ENCODE measurements around the gene NAA50.

NAA50 gene

GRCh38 chr3:113745756-113746547, at the start of gene NAA50:
NAA50 (minus strand) TSS chr3:113746249; CDS start chr3:113745949, 300 bp downstream.
- DNase-seq (ENCODE audit: low read depth): peak; percentile 95

GRCh38 chr3:113795693-113796092, 49.6 kb upstream of the NAA50 start:
- no peak for DNase-seq (ENCODE audit: low read depth)

- DNase-seq (ENCODE audit: low read depth): no peak
These were observed 48.5 kb upstream of the NAA50 start for GRCh38 chr3:113794526-113794925.

GRCh38 chr3:113791381-113791780, 45.3 kb upstream of the NAA50 start:
- DNase-seq (ENCODE audit: low read depth): no peak

- DNase-seq (ENCODE audit: low read depth): no peak
These were observed 37.9 kb upstream of the NAA50 start for GRCh38 chr3:113783980-113784379.

GRCh38 chr3:113783463-113783862, 37.4 kb upstream of the NAA50 start:
- DNase-seq (ENCODE audit: low read depth): no peak

DNA sequence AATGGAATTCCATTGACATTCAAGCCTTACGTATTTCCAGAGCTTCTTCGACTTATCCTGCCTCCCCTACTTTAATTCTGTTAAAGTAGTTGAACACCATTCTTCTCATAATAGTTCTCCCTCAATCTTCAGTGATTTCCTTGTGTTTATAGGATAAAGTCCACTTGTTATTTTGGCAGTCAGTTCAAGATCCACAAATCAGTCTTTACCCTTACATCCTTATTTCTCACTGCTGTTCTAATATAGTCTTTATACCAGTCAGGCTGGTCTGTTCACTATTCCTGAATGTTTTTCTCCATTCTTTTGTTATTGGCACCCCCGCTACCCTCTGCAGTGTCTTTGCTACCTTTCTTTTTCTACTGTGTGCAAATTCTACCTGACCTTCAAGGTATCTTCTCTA, 30.5 kb upstream of the NAA50 start:
- no peak for DNase-seq (ENCODE audit: low read depth)

- DNase-seq (ENCODE audit: low read depth): no peak
These were observed 29.5 kb upstream of the NAA50 start for GRCh38 chr3:113775516-113775915.

DNA sequence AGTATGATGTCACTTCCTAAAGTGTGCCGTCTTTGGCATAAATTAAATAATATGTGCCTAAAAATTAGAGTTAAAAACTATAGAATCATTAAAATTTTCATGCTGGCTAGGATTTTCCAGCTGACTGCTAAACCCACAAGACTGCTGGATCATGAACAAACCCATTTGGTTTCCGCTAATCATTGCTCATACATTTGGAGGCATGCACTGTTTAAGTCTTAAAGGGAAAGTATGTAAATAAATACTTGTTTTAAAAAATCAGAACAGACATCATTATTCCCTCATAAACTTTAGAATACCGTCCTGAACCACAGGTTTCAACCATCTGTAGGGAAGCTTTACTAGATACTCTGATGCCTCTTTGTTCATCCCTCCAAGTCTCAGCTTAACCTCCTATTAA, 27.3 kb upstream of the NAA50 start:
- no peak for DNase-seq (ENCODE audit: low read depth)

DNA sequence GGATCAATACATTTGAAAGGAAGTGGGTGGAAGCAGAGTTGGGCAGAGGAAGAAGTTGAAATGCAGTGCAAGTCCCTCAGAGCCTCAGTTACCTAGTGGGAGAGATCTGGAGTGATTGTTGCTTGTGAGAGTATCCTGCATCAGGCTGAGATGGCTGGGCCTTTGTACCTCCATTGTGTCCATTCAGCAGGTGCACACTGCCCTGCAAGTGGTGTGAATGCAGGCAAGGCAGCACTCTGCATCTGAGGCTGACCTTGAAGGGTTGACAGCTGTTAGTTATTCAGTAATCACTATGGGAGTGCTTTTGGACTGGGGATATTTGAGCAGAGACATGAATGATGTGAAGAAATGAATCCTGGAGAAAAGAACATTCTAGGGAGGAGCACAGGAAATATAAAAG, 25.9 kb upstream of the NAA50 start:
- DNase-seq (ENCODE audit: low read depth): no peak

GRCh38 chr3:113769551-113769950, 23.5 kb upstream of the NAA50 start:
- no peak for DNase-seq (ENCODE audit: low read depth)

DNA sequence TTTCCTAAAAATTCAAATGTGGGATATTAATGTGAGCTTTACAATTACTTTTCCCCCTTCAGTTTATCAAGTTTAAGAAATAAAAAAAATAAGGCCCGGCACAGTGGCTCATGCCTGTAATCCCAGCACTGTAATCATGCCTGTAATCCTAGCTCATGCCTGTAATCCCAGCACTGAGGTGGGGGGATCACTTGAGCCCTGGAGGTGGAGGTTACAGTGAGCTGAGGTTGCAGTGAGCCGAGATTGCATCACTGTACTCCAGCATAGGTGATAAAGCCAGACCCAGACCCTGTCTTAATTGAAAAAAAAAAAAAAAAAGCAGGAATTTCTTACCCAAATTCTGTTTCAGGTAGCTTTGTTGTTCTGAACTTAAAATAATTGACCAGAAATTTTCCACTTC, 18.6 kb upstream of the NAA50 start:
- no peak for DNase-seq (ENCODE audit: low read depth)

DNA sequence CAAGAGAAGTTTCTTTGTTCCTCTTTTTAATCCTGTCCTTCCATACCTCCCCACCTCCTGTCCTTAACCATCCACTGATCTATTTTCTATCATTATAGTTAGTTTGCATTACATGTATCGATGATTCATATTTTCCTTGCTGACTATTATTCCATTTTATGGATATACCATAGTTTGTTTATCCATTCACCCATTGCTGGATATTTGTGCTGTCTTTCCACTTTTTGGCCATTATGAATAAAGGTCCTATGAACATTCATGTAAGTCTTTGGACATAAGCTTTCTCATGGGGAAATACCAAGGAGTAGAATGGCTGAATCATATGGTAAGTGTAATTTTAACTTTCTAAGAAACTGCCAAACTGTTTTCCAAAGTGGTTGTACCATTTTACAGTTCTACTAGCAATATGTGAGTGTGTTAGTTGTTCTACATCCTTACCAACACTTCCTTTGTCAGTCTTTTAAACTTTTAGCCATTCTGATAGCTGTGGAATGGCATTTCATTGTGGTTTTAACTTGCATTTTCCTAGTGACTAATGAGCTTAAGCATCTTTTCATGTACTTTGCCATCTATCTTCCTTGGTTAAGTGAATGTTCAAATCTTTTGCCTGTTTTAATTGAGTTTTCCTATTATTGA, 12.5 kb upstream of the NAA50 start:
- no peak for DNase-seq (ENCODE audit: low read depth)

DNA sequence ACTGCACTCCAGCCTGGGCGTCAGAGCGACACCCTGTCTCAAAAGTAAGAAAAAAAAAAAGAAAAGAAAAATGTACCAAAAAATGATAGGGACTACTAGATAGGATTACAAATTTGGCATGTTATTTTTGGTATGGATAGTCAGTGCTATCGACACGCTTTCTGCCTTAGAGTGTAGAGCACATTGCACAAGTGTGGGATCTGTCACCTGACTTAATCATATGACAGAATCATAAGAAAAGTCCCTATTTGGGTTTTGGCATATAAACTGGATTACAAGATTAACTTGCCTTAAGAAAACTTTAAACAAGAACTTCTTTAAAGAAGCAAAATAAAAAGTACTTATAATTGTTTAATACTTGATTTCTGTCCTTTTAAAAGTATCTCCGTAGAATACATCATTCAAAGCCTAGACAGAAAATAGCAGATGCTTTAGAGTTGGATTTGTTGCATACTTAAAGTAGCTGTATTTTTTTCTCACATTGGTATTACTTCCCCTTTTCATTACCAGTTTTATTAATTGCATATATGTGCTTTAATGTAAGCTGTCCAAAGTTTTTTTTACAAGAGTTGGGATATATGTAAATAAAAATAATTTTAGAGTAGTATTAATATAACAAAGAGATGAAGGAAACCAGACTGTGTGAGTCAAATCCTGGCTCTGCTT, 8.6 kb upstream of the NAA50 start:
- DNase-seq (ENCODE audit: low read depth): no peak

DNA sequence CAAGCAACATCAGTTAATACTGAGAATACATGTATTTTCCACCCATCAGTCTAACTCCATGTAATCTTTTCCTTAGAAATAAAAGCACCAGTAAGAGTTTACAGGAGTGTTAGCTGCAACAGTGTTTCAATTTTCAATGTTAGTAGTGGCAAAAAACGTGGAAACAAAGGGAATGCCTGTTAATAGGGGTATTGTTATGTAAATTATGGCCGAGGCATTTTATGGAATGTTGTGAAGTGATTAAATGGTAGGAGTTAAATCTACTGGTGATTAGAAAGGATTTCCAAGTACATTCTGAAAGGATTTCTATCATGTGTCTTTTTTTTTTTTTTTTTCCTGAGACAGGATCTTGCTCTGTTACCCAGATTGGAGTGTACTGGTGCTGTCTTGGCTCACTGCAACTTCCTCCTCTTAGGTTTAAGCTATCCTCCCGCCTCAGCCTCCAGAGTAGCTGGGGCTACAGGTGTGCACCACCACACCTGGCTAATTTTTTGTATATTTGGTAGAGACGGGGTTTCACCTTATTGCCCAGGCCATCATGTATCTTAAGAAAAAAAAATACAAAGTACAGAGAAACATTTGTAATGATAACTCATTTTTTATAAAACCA, 7.4 kb upstream of the NAA50 start:
- no peak for DNase-seq (ENCODE audit: low read depth)

DNA sequence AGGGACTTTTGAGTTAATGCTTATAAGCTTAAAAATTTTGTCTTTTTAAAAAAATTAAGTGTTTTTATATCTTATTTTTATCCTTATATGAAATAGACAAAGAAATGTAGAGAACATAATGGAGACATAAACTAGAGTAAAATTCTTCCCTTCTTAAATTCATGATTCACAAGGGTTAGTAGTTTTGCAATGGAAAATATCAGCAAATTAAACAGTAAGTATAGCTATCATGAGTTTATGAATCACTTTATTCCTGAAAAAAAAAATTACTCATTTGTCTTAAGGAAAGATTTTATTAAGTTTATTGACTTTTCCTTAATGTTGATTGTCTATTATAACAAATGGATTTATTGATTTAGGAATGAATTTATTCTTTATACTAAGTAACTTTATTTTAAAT, 5.1 kb upstream of the NAA50 start:
- no peak for DNase-seq (ENCODE audit: low read depth)

DNA sequence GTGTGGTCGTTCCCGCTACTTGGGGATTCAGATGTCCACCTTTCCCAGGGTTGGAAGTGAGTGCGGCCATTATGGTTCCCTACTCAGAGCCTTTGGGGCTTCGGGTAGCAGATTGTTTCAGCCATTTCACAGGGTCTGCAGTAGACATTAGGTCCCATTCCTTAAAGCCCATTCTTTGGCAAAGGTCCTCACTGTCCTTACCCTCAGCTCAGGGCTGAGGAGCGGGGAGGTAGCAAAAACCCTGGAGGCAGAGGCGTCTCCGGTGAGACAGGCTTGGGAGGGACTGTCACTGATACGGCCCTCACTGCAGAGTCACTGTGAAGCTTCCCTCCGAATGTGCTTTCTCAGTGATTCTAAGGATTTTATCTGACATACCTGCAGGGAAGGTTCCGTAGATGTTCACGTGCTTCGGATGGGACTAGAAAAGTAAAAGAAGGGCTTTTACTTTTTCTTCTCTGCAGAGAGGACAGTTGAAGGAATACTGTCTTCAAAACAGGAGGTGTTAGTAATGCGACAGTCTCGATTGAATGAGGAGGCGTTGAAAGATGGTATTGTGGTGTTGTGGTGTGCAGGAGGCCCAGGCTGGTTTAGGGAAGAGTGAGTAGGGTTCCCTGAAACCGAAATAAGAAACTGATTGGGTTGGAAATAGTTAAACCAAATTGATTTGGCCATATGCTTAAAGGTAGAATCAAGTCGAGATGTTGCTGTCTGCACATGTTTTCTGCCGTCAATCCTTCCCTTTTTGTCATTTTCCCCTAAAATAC, 1.4 kb upstream of the NAA50 start:
- DNase-seq (ENCODE audit: low read depth): peak; percentile 37

DNA sequence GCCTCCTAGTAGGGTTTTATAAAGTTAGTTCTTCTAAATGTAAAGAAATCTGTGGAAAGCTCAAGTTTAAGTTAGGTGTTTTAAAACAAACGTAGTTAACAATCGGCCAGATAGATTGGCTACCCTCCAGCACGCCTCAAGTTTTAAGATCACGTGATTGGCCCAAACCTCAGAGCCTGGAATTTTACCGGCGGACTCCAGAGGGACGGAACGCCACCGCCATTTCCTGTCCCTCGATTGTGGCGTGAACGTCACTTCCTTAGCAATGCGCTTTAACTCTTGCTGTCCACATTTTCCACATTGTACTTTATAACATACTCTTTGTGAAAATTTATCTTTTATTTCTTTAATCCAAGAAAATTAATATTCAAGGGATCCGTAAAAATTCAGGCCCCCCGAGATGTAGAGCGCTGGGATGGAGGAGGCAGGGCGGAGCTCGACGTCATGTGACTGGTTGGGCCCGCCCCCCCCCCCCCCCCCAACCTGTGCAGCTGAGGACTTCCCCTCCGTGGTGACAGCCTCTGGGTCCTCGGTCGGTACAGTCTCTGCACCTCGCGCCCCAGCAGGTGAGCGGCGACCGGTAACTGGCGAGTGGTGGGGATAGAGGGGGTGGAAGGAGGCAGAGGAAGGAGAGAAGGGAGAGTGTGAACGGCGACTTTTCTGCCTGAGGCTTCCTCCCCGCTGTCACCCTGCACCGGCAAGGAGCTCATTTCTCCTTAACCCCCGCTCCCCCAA, 666 bp upstream of the NAA50 start, which contains the start of gene ATP6V1A:
Gene ATP6V1A, plus strand, starts transcription at position 488 of the 735 bp plus-strand sequence. CDS start 31,719 bp downstream, outside the sequence.
- DNase-seq (ENCODE audit: low read depth): peak; percentile 81

GRCh38 chr3:113744941-113745755, 901 bp downstream of the NAA50 start:
- DNase-seq (ENCODE audit: low read depth): peak; percentile 78

- no peak for DNase-seq (ENCODE audit: low read depth)
These were observed 2.9 kb downstream of the NAA50 start for GRCh38 chr3:113743006-113743630.

All from activated T-cell treated with anti-CD3 and anti-CD28 coated beads for 24 hours (primary cell).